SH-SY5Y (cell line): ENCODE measurements around the gene IL1RAPL2.

Experiments used
- GATA2 ChIP-seq: IDR thresholded peaks from 2 replicates; pipeline ENCODE4 v1.6.1; 2011; ENCODE audit warnings: mild to moderate bottlenecking, low read depth, low read length
- GATA3 ChIP-seq: IDR thresholded peaks from 2 replicates; pipeline ENCODE4 v1.6.1; 2011; ENCODE audit warnings: low read depth, mild to moderate bottlenecking, low read length, moderate library complexity

The IL1RAPL2 gene

DNA sequence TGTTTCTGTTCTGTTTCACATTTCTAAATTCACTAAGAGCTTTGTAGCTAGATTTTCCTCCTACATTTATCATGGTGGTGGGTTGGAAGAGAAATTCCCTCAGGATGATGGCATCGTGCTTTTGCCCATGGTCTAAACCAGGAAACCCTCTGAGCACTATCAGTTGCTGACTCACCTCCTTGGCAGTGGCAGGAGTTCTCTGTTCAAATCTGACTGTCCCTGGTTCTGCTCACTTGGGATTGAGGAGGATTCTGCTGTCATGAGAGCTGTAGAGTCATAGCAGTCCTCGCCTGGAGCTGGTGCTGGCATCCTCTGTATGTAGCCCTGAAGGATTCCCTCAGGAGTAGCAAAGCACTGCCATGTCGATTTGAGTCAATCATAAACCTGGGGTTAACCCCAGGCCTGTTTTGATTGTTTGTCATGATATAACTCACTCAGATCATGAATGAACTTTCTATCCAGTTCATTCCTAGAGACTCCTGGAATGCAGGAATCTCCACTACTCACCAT, 645.1 kb downstream of the IL1RAPL2 start:
- TF ChIP-seq GATA2, result no peak
- TF ChIP-seq GATA3, result no peak

DNA sequence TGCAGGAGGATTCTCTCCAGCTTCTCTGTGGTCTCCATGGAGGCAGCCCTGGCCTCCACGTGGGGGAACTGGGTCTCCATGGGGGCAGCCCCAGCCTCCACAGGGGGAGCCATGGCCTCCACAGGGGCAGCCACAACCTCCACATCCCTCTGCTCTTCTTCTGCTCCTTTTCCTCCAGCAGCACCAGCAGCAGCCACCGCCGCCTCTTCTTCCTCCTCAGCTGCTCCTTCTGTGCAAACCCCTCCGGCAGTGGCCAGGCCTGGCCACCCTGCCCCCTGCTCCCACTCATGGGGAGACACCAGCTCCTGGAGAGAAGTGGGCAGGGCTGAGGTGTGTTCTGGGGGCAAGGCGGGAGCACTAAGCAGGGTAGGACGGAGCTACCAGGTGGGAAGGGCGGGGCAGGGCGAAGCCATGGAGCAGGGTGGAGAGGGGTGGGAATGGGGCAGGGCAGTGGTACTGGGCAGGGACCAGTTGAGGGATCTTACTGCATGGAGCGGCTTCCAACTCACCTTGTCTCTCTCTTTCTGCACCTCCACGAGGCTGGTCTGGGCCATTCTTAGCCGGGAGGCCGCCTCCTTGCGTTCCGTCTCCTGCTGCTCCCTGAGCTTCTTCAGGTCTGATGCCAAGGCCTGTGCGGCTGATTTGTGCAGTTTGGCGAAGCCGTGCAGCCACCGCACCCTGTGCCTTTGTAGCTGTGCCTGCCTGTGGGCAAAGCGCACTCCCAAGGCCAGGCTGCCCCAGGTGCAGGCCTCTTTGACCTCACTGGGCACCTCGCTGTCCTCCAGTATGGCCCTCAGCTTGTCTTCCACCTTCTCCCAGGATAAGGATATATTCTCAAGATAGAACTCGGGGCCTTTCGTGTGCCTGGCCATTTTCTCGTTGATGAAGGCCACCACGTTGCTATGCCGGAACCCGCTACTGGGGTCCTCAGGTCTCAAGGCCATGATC, 653.7 kb downstream of the IL1RAPL2 start:
- no peak for TF ChIP-seq GATA2
- TF ChIP-seq GATA3, result no peak

DNA sequence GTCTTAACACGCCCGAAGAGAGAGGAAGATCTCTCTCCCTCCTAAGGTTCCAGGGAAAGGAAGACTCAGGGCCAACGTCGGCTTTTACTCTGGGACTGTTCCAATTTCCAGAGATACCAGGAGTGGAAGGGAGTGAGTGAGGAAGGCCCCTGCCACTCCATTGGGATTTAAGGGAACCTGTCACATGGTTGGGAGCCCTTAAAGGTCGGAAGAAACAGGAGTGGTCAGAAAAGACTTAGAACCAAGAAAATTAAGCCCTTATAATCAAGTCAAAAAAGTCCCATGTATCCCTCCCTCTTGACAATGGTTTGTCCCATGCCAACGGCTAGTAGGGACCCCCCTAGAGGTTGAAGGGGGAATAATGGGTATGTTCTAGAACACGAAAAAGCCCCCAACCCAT, 654.6 kb downstream of the IL1RAPL2 start, which contains the start of gene TEX13A:
Gene TEX13A, minus strand, starts transcription at position 59 of the 400 bp plus-strand sequence. CDS start 297 bp downstream, outside the sequence.
- TF ChIP-seq GATA2 (no peak), GATA3 (no peak)

GRCh38 chrX:105221374-105221773, 655.4 kb downstream of the IL1RAPL2 start:
- TF ChIP-seq GATA2 (no peak), GATA3 (no peak)

GRCh38 chrX:105226499-105226898, 660.5 kb downstream of the IL1RAPL2 start:
- TF ChIP-seq GATA3 (no peak), GATA2 (no peak)

DNA sequence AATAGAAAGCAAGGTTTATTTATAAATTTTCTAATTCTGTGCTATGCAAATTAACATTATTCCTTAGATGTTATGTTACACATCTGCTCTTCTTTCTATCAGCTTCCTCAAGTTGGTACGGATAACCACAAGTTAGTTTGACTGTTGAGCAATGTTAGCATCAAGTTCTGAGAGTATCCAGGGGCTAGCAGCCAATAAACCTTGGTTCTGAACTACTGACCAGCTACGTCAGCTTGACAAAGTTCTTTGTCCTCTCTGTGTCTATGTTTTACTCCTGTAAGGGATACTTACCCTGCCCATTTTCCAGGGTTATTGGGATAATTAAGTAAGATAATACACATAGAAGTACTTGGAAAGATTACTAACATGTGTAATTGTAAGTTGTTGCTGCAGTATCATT, 662.6 kb downstream of the IL1RAPL2 start:
- TF ChIP-seq GATA3 (no peak), GATA2 (no peak)

DNA sequence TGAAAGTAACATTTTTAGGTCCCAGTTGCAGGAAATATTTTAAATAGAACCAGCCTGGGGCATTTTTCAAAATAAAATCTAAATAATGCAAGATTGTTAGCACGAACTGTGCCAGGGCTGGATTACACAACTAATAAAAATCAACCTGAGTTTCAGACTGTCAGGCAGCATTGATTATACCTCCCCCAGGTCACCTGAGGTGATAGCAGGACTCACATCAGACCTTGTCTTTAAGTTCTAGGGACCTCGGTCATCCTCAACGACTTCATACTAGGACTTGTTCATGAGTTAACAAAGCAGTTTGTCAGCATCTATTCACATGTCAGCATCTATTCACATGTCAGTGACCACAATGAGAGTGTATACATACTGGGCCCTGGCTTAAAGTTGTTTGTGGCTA, 663.1 kb downstream of the IL1RAPL2 start:
- TF ChIP-seq GATA3 (no peak), GATA2 (no peak)

DNA sequence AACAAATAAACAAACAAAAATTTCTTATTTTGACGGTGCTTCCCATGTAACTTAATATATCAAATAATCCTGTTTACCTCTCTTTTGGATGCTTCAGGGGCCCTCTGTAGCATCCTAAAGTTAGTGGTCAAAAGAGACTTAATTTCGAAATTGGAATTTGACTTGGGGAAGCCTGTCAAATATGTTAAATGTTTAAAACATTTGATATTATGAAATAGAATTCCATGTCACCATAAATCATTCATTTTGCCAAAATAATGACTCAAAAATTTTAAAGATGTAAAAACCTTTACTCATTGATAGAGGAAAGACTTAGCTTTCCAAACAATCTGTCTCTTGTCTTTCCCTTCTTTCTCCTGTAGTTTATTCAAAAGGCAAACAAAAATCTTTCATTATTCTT, 675.1 kb downstream of the IL1RAPL2 start:
- TF ChIP-seq GATA2, result no peak
- no peak for TF ChIP-seq GATA3

DNA sequence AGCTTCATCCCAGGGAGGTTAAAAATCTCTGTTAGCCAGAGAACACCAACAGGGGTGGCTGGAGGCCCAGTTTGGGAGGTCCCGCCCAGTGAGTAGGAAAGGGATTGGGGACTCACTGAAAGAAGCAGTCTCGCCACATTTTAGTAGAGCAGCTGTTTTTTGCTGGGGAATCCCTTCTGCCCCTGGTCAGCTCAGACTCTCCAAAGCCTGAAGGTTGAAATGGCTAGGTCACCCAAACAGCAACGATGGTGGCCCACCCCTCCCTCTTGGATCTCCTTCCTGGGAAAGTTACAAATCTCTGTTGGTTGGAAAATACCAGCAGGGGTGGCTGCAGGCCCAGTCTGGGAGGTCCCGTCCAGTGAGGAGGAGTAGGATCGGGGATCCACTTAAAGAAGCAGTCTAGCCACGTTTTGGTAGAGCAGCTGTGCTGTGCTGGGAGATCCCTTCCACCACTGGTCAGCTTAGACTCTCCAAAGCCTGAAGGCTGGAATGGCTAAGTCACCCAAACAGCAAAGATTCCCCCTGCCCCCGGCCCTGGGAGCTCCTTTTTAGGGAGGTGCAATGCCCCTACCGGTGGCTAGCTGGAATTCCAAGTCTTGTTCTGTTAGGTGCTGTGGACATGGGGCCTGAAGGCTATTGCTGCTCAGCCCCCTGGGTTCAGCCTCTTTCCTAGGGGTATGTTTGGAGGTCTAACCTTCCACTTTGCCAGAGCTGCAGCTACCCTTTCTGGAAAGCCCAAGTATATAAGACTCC, 694.5 kb downstream of the IL1RAPL2 start:
- TF ChIP-seq GATA2, result no peak
- TF ChIP-seq GATA3, result no peak

DNA sequence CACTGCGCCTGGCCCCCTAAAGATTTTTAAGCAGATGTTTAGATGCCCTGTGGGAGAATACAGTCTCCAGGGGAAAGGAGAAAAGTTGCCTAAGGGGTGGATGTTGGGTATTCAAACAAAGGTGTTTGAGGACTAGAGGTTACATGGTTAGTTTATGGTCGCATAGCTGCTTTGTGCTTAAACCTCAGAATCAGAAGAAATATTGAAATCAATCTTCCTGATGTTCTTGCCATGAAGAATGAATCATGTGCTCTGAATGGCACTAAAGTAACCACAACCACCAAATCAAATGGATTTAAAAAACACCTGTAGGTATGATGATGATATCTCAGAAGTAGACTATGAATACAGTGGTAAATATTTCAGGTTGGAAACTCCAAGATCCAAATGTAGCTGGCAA, 697.2 kb downstream of the IL1RAPL2 start:
- TF ChIP-seq GATA3 (no peak), GATA2 (no peak)

DNA sequence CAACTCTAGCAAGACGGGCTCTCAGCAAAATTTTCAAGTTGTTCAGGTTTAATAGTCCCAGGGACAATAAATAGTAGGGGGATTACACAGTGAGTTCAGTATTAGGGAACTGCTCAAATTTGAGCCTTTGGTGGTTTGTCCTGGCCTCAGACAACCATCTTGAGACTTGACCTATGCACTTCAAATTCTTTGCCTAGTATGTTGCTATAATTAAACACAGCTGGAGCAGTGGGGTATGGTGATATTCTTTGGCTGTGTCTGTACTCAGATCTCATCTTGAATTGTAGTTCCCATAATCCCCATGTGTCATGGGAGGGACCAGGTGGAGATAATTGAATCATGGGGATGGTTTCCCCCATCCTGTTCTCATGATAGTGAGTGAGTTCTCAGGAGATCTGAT, 697.8 kb downstream of the IL1RAPL2 start:
- TF ChIP-seq GATA2, result no peak
- no peak for TF ChIP-seq GATA3

- TF ChIP-seq GATA3 (no peak), GATA2 (no peak)
Observed at GRCh38 chrX:105265093-105265492, 699.1 kb downstream of the IL1RAPL2 start.

GRCh38 chrX:105266456-105266855, 700.5 kb downstream of the IL1RAPL2 start:
- TF ChIP-seq GATA3 (no peak), GATA2 (no peak)

GRCh38 chrX:105267167-105267566, 701.2 kb downstream of the IL1RAPL2 start:
- TF ChIP-seq GATA2 (no peak), GATA3 (no peak)

DNA sequence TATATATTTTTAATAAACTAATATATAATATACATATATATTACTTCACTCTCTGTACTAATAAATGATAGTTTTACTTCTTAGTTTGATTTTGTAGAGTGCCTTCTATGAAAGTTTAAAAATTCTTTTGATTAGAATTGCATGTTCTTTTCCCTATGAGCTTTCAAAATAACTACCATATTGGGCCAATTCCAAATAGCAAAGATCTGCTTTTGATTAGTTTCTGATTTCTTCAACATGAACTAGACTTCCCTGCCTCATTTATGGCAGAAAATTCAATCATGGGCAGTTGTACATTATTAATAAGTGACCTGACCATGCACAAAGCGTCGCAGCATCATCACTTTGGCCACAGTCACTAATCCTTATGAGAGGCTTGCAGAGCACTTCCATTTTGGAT, 703.4 kb downstream of the IL1RAPL2 start:
- TF ChIP-seq GATA3 (no peak), GATA2 (no peak)
